GM12878 (cell line): Measurements from ENCODE around the gene SLAMF1. TPM values are rescaled to one million over a fixed set of nuclear protein-coding genes. Genes with fewer than 3 reads are reported as not detected.

Experiments used
- ATAC-seq: fragments of 200-7000 bp; cut with Tn5 transposase; 3 replicates; pipeline ENCODE4 v1.9.1; 2020; ENCODE audit warnings: mild to moderate bottlenecking, moderate library complexity
- BruUV-seq: library from RNA; stranded (reverse); fragments of 400-500 nt; replicated peaks from 2 replicates; lab custom pipeline; 2021; lab: Mats Ljungman, UMichigan
- CTCF ChIA-PET: fragments of 300-600 bp; sonication (Branson Sonifier 250); formaldehyde crosslinking; extraction: SDS; loops from one replicate; lab custom pipeline; 2021; ENCODE audit warnings: inconsistent platforms; lab: Yijun Ruan, JAX
- POLR2A ChIA-PET: fragments of 350-600 bp; formaldehyde crosslinking; extraction: SDS; loops from one replicate; lab custom pipeline; 2021; ENCODE audit warnings: inconsistent platforms; lab: Charles Lee
- RAD21 ChIA-PET: fragments of 300-600 bp; sonication (Branson Sonifier 250); formaldehyde crosslinking; loops from one replicate; lab custom pipeline; 2023; ENCODE audit warnings: antibody characterized with exemption; ENCODE audit not compliant: unreplicated experiment; lab: Charles Lee
- SMC1A ChIA-PET: fragments of 300-600 bp; sonication (Branson Sonifier 250); formaldehyde crosslinking; loops from one replicate; lab custom pipeline; 2023; ENCODE audit not compliant: unreplicated experiment, uncharacterized antibody; lab: Charles Lee
- DNase-seq: peaks from one replicate; pipeline ENCODE4 v3.0.0-alpha.2; 2011; ENCODE audit warnings: low read depth, low spot score
- FAIRE-seq: peaks from 3 replicates; lab custom pipeline; 2011; peaks lifted over from hg19 to GRCh38; lab: Jason Lieb, UNC
- H2AFZ ChIP-seq: 2 replicates; pipeline ENCODE4 v1.6.0; 2011; ENCODE audit warnings: low read depth, low read length, control low read depth; ENCODE audit not compliant: control insufficient read depth
- H3K27ac ChIP-seq: 2 replicates; pipeline ENCODE4 v1.5.1; 2011; ENCODE audit warnings: control low read depth; ENCODE audit not compliant: control insufficient read depth, insufficient read depth
- H3K27me3 ChIP-seq, 2 experiments: replicated peaks in 1 of 2; 2 replicates each; pipeline versions ENCODE4 v1.6.0 to v1.6.1; 2011; ENCODE audit warnings: low read length in 1 of 2; ENCODE audit not compliant: control insufficient read depth in 2 of 2, insufficient read depth in 2 of 2
- H3K36me3 ChIP-seq, 2 experiments: 2 replicates each; pipeline ENCODE4 v1.5.1; 2011; ENCODE audit warnings: low read length in 1 of 2; ENCODE audit not compliant: control insufficient read depth in 2 of 2, insufficient read depth in 2 of 2
- H3K4me1 ChIP-seq: 2 replicates; pipeline ENCODE4 v1.6.1; 2011; ENCODE audit warnings: mild to moderate bottlenecking, low read length, moderate library complexity, mixed read lengths; ENCODE audit not compliant: control insufficient read depth, insufficient read depth
- H3K4me2 ChIP-seq: 2 replicates; pipeline ENCODE4 v1.6.0; 2011; ENCODE audit warnings: control low read depth; ENCODE audit not compliant: control insufficient read depth, insufficient read depth
- H3K4me3 ChIP-seq: fragments of 200-600 bp; sonication (generic); 2 replicates; pipeline ENCODE4 v1.5.1; 2016
- H3K79me2 ChIP-seq: 2 replicates; pipeline ENCODE4 v1.6.0; 2011; ENCODE audit warnings: low read length; ENCODE audit not compliant: control insufficient read depth, insufficient read depth
- H3K9ac ChIP-seq: 2 replicates; pipeline ENCODE4 v1.8.0; 2011; ENCODE audit warnings: low read length, control low read depth, mixed read lengths; ENCODE audit not compliant: control insufficient read depth, insufficient read depth
- H3K9me3 ChIP-seq: replicated peaks from 3 replicates; pipeline ENCODE4 v1.5.1; 2011; ENCODE audit warnings: mild to moderate bottlenecking, low read length; ENCODE audit not compliant: control insufficient read depth, insufficient read depth
- H4K20me1 ChIP-seq: 2 replicates; pipeline ENCODE4 v1.6.0; 2011; ENCODE audit not compliant: control insufficient read depth, insufficient read depth
- CEBPZ ChIP-seq: fragments of 150-350 bp; IDR thresholded peaks from 2 replicates; pipeline ENCODE4 v1.6.1; 2016; ENCODE audit warnings: low read depth, low read length
- E2F8 ChIP-seq: fragments of 450-650 bp; IDR thresholded peaks from 2 replicates; pipeline ENCODE4 v1.6.1; 2018; ENCODE audit warnings: mild to moderate bottlenecking, low read depth, moderate library complexity; ENCODE audit not compliant: partially characterized antibody
- FOXM1 ChIP-seq: IDR thresholded peaks from 2 replicates; pipeline ENCODE4 v1.6.1; 2012; ENCODE audit warnings: low read depth, mild to moderate bottlenecking, inconsistent platforms, low read length, moderate library complexity
- MAX ChIP-seq: IDR thresholded peaks from 2 replicates; pipeline ENCODE4 v1.6.1; 2012; ENCODE audit warnings: low read depth, low read length, improper control_type of control experiment
- MLLT1 ChIP-seq: fragments of 450-650 bp; IDR thresholded peaks from 2 replicates; pipeline ENCODE4 v1.6.1; 2016; ENCODE audit warnings: mild to moderate bottlenecking
- NR2F1 ChIP-seq: fragments of 450-650 bp; conservative IDR thresholded peaks from 2 replicates; pipeline ENCODE4 v1.6.1; 2017; ENCODE audit warnings: mild to moderate bottlenecking
- NRF1 ChIP-seq: conservative IDR thresholded peaks from 2 replicates; pipeline ENCODE4 v1.6.1; 2011; ENCODE audit warnings: mild to moderate bottlenecking, low read depth, low read length, improper control_type of control experiment
- PAX8 ChIP-seq: fragments of 450-650 bp; IDR thresholded peaks from 2 replicates; pipeline ENCODE4 v1.6.1; 2017; ENCODE audit warnings: mild to moderate bottlenecking, moderate library complexity
- RELA ChIP-seq: fragments of 450-650 bp; IDR thresholded peaks from 2 replicates; pipeline ENCODE4 v1.8.0; 2014; ENCODE audit warnings: borderline replicate concordance; ENCODE audit not compliant: partially characterized antibody
- RELB ChIP-seq: fragments of 450-650 bp; IDR thresholded peaks from 2 replicates; pipeline ENCODE4 v1.6.1; 2017; ENCODE audit warnings: low read depth, mild to moderate bottlenecking, moderate library complexity
- SRF ChIP-seq, 2 experiments: IDR thresholded peaks; 2 replicates each; pipeline ENCODE4 v1.6.1; 2011; ENCODE audit warnings: low read depth in 2 of 2, low read length in 2 of 2, mild to moderate bottlenecking in 1 of 2, moderate library complexity in 1 of 2
- STAT3 ChIP-seq: IDR thresholded peaks from 2 replicates; pipeline ENCODE4 v1.6.1; 2011; ENCODE audit warnings: low read depth, low read length, improper control_type of control experiment
- TCF7 ChIP-seq: IDR thresholded peaks from 2 replicates; pipeline ENCODE4 v1.6.1; 2014; ENCODE audit warnings: antibody characterized with exemption, borderline replicate concordance
- ZBED1 ChIP-seq: IDR thresholded peaks from 2 replicates; pipeline ENCODE4 v1.6.1; 2016; ENCODE audit warnings: borderline replicate concordance
- WGBS: methylation state at CpG from one replicate; pipeline ENCODE4 v1.1.6; 2016; ENCODE audit warnings: low lambda C conversion rate; ENCODE audit not compliant: insufficient replicate concordance, insufficient coverage; ENCODE audit errors: missing lambda C conversion rate; 5-methylcytosine and 5-hydroxymethylcytosine counted together
- in situ Hi-C: fragments of 300-500 bp; cut with MboI; formaldehyde crosslinking; loops from 9 replicates; pipeline ENCODE4 v1.14.3; 2018; ENCODE audit warnings: mixed read lengths
- intact Hi-C: fragments of 100-400 bp; cut with micrococcal nuclease; formaldehyde crosslinking; loops from one replicate; pipeline ENCODE4 v1.14.2; 2022; ENCODE audit not compliant: unreplicated experiment
- polyA plus RNA-seq, 11 experiments: library from polyadenylated mRNA; depleted of rRNA in 4 of 11; unstranded in 6 of 11; stranded (reverse) in 5 of 11; fragments of >200 nt; fragmentation: Nextera tagmentation in 4 of 11; fragmentation: Illumina TruSeq in 1 of 11; extraction: Ambion mirVana in 4 of 11; extraction: Trizol in 1 of 11; gene quantifications; 1 replicate in 1 of 11; 2 replicates in 10 of 11; pipeline versions ENCODE4 v1.2.1 to v1.2.3, GENCODE V29; 2011 to 2016; ENCODE audit warnings: inconsistent platforms in 2 of 11, missing spikeins in 2 of 11, low read depth in 1 of 11
- total RNA-seq, 4 experiments: library from RNA; depleted of rRNA in 3 of 4; stranded (reverse); fragments of >200 nt in 3 of 4; fragmentation: Illumina TruSeq in 1 of 4; extraction: Trizol in 1 of 4; gene quantifications; 2 replicates each; pipeline versions ENCODE4 v1.2.1 to v1.2.3, GENCODE V29; 2013 to 2021

Gene SLAMF1
- total and polyA plus RNA-seq, 10 of the 15 experiments (the other 5 are each of a cell fraction or from before 2014, with no cell fraction given) = 87.3 to 260 (median 131) TPM

GRCh38 chr1:160623227-160623633 lies 23.6 kb downstream of the SLAMF1 start:
- intact Hi-C loops = no loop called here
- Histone ChIP-seq H3K9ac (peak overlapping the region; percentile 36), H3K79me2 (peaks cover 58% of the 10 kb centered on the region), H3K9me3 (no peaks in the 10 kb centered on the region), H2AFZ (no peak overlapping the region), H4K20me1 (no peaks in the 10 kb centered on the region), H3K36me3 (peaks cover 13 to 27% of the 10 kb centered on the region in 2 experiments), H3K27ac (peak overlapping the region; percentile 92), H3K4me3 (peak overlapping the region; percentile 35; the same call in 1 of the 2 replicates), H3K4me1 (peaks cover 63% of the 10 kb centered on the region), H3K4me2 (peak overlapping the region; percentile 75), H3K27me3 (no peaks in the 10 kb centered on the region)
- ATAC-seq = peak; percentile 7
- BruUV-seq = TSS peak; percentile 0
- POLR2A ChIA-PET = interaction anchor here (0.5 to 6.0 kb wide), 8 partner anchors 11 to 88 kb away, joined by 3 to 68 read pairs (median 5); partner anchors contain the start of genes CD48 and SLAMF1
- no peak for DNase-seq
- in situ Hi-C loops = no loop called here
- FAIRE-seq = no peak
- SMC1A ChIA-PET = interaction anchor here (0.5 to 17.6 kb wide), 14 partner anchors 9 to 122 kb away, joined by 3 to 259 read pairs (median 5); partner anchors contain the start of genes CD48, CD84 and SLAMF1
- CTCF ChIA-PET = interaction anchor here (0.5 to 7.0 kb wide), 7 partner anchors 10 to 139 kb away, joined by 3 to 92 read pairs (median 4); no protein-coding TSS in a partner anchor
- WGBS = 2% methylated on average over 3 of the region's 3 CpGs
- RAD21 ChIA-PET = interaction anchor here (0.7 to 15.7 kb wide), 9 partner anchors 8 to 74 kb away, joined by 3 to 194 read pairs (median 8); partner anchors contain the start of gene SLAMF1
- no peak for TF ChIP-seq E2F8
- peak; percentile 35; the same call in 1 of the 2 replicates for TF ChIP-seq FOXM1
- TF ChIP-seq TCF7 = no peak
- TF ChIP-seq SRF (IDR thresholded peaks at IDR 0.05; ENCODE audit: low read depth in 2 of 2, low read length in 2 of 2) = no peak
- TF ChIP-seq RELB = no peak
- no peak for TF ChIP-seq STAT3
- 0 out of 2 replicates have a peak, but pooled peaks have one; percentile 18 for TF ChIP-seq ZBED1
- TF ChIP-seq CEBPZ = no peak
- no peak for TF ChIP-seq NRF1
- TF ChIP-seq RELA = no peak
- TF ChIP-seq PAX8 = no peak
- no peak; the same call in 1 of the 2 replicates for TF ChIP-seq MLLT1
- TF ChIP-seq NR2F1 = no peak
- no peak for TF ChIP-seq MAX
